H1 (cell line): ENCODE results near the gene RSPH6A.

Experiments used
- CBX8 ChIP-seq: fragments of 300-800, 300-1000 bp; sonication (generic); IDR thresholded peaks from 2 replicates; pipeline ENCODE4 v1.7.1; 2016; ENCODE audit warnings: low read depth, low read length, borderline replicate concordance
- CHD1 ChIP-seq: IDR thresholded peaks from 2 replicates; pipeline ENCODE4 v1.6.1; 2012; ENCODE audit warnings: low read depth, low read length, improper control_type of control experiment
- CTCF ChIP-seq, 3 experiments: IDR thresholded peaks; 1 replicate in 2 of 3; 2 replicates in 1 of 3; pipeline versions ENCODE4 v1.5.1 to v1.6.1; 2011; ENCODE audit warnings: low read length in 3 of 3, mild to moderate bottlenecking in 3 of 3, inconsistent platforms in 2 of 3, low read depth in 1 of 3, moderate library complexity in 1 of 3; ENCODE audit not compliant: insufficient read depth in 1 of 3; ENCODE audit errors: control extremely low read depth in 1 of 3
- EZH2 ChIP-seq: fragments of 200-600 bp; sonication (generic); IDR thresholded peaks from 2 replicates; pipeline ENCODE4 v1.7.1; 2012; ENCODE audit warnings: low read depth, mild to moderate bottlenecking, moderate library complexity, low read length, inconsistent platforms; ENCODE audit not compliant: severe bottlenecking
- GTF2F1 ChIP-seq: IDR thresholded peaks from 2 replicates; pipeline ENCODE4 v1.6.1; 2012; ENCODE audit warnings: low read depth, low read length, improper control_type of control experiment, borderline replicate concordance
- KDM5A ChIP-seq: fragments of 200-600 bp; IDR thresholded peaks from 2 replicates; pipeline ENCODE4 v1.7.1; 2012; ENCODE audit warnings: mild to moderate bottlenecking, low read length, inconsistent platforms, mixed read lengths
- MAFK ChIP-seq: IDR thresholded peaks from 2 replicates; pipeline ENCODE4 v1.6.1; 2012; ENCODE audit warnings: low read depth, mild to moderate bottlenecking, improper control_type of control experiment, low read length
- NRF1 ChIP-seq: IDR thresholded peaks from 2 replicates; pipeline ENCODE4 v1.6.1; 2011; ENCODE audit warnings: mild to moderate bottlenecking, low read depth, low read length, improper control_type of control experiment
- RNF2 ChIP-seq: fragments of 200-900, 300-1000 bp; sonication (generic); IDR thresholded peaks from 2 replicates; pipeline ENCODE4 v1.7.1; 2016; ENCODE audit warnings: borderline replicate concordance, low read depth, mild to moderate bottlenecking, antibody characterized with exemption, low read length; ENCODE audit not compliant: poor library complexity, severe bottlenecking; ENCODE audit errors: missing control alignments
- TAF1 ChIP-seq: IDR thresholded peaks from 2 replicates; pipeline ENCODE4 v1.6.1; 2011; ENCODE audit warnings: mild to moderate bottlenecking, low read depth, low read length
- TEAD4 ChIP-seq: IDR thresholded peaks from 2 replicates; pipeline ENCODE4 v1.6.1; 2012; ENCODE audit warnings: low read depth, low read length, inconsistent platforms, mixed read lengths
- YY1 ChIP-seq: IDR thresholded peaks from 2 replicates; pipeline ENCODE4 v1.6.1; 2011; ENCODE audit warnings: low read depth, mild to moderate bottlenecking, low read length
- ZNF274 ChIP-seq: IDR thresholded peaks from 2 replicates; pipeline ENCODE4 v1.7.0; 2012; ENCODE audit warnings: low read length, borderline replicate concordance; ENCODE audit errors: extremely low read depth
- TF ChIP-seq, protein P1 (sequence below): IDR thresholded peaks from 2 replicates; pipeline ENCODE4 v1.6.1; 2011; ENCODE audit warnings: low read depth, mild to moderate bottlenecking, low read length; ENCODE audit not compliant: insufficient read depth

- no peak for TF ChIP-seq TAF1
- TF ChIP-seq CHD1, result no peak
- TF ChIP-seq CBX8, result no peak
- TF ChIP-seq CTCF (IDR thresholded peaks at IDR 0.05; ENCODE audit: control extremely low read depth in 1 of 3, insufficient read depth in 1 of 3, low read depth in 1 of 3, low read length in 3 of 3), result no peak
- TF ChIP-seq EZH2, result no peak
- no peak for TF ChIP-seq GTF2F1
- TF ChIP-seq TEAD4, result no peak
- TF ChIP-seq KDM5A, result no peak
- TF ChIP-seq YY1, result no peak
- TF ChIP-seq, protein P1, sequence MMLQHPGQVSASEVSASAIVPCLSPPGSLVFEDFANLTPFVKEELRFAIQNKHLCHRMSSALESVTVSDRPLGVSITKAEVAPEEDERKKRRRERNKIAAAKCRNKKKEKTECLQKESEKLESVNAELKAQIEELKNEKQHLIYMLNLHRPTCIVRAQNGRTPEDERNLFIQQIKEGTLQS, result no peak
- no peak for TF ChIP-seq MAFK
- TF ChIP-seq ZNF274, result no peak
- no peak for TF ChIP-seq RNF2
- TF ChIP-seq NRF1, result no peak
These were observed 4.7 kb upstream of the RSPH6A start for GRCh38 chr19:45819769-45820168.
